GM12891 (cell line): ENCODE results near the gene UQCR11.

Experiments used
- POLR2A ChIP-seq: IDR thresholded peaks from 2 replicates; pipeline ENCODE4 v1.6.1; 2011; ENCODE audit warnings: low read depth, low read length, control low read depth
- POLR2AphosphoS5 ChIP-seq: IDR thresholded peaks from 2 replicates; pipeline ENCODE4 v1.6.1; 2011; ENCODE audit warnings: low read depth, low read length, control low read depth

DNA sequence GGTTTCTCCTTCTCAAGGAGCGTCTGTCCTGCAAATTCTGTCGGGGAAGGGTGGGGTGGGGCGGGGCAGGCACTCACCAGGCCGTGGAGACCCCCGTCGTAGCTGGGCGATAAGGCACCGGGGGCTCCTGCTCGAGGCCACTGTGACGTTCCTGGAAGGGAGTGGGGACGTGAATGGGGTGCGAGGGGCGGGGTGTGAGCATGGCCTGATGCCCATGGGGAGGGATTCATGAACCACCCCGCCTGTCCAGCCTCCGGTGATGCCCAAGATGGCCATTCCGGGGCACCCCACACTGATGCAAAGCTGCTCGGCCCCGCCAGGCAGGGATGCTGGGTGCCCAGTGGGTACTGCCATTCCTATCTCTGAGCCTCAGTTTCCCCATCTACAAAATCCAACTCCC, 14.4 kb upstream of the UQCR11 start:
- TF ChIP-seq POLR2A (no peak), POLR2AphosphoS5 (no peak)
